GM10266 (cell line): ENCODE results near the gene S100A11.
"Not testable (repeated sequence)": the region's sequence is repeated elsewhere in the genome, so short reads cannot be mapped to it uniquely, and the experiment has no call there.

Experiments
- DNase-seq: peaks from one replicate; pipeline ENCODE4 v3.0.0; 2012; ENCODE audit errors: extremely low spot score
- TF ChIP-seq, protein P1 (sequence below): IDR thresholded peaks from 2 replicates; pipeline ENCODE4 v1.5.1; 2012; ENCODE audit warnings: mild to moderate bottlenecking, low read depth; ENCODE audit not compliant: control insufficient read depth, insufficient read depth; ENCODE audit errors: missing control alignments

Gene S100A11

DNA sequence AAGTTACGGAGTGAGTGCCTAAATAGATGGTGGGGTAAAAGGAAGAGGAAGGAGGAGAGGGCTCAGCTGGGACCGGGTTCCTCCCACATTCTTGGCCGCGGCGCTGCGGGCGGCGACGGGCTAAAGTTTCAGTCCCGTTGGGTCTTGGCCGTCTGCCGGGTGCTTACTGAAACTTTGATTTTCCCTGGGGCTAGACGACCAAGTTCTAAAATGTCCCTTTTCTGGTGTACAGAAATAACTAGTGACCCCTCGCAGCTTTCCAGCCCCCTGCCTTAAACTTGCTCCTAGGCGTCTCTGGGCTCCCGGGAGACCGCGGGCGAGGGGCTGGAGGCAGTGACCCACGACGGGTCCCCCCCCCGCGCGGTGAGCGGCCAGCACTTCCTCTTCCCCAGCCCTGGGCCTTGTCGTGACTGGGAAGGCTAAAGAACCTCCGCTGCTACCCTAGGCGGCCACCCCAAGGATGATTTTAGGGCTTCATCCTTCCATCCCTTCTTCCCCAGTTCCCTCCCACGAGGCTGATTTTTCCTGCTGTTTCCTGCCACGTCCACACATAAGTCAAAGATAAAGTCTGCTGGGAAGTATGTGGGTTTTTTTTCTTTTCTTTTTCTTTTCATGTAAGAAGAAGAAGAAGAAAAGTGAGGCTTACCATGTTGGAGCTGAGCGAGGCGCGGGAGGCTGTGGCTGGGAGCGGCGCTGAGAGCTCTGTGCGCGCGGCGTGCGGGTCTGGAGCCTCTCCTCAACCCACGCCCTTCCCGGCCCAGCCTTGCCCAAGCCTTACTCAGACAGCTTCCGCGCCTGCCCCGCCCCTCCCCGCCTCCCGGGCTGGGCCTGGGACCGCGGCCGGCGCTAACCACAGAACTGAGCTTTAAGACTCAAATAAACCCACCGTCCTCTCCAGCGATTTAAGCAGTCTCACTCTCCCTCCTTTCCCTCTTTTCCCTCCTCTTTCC is at the start of gene S100A11:
S100A11 (minus strand) TSS at position 738 of the 950 bp plus-strand sequence; CDS start at position 649, 89 bp downstream.
- TF ChIP-seq, protein P1, sequence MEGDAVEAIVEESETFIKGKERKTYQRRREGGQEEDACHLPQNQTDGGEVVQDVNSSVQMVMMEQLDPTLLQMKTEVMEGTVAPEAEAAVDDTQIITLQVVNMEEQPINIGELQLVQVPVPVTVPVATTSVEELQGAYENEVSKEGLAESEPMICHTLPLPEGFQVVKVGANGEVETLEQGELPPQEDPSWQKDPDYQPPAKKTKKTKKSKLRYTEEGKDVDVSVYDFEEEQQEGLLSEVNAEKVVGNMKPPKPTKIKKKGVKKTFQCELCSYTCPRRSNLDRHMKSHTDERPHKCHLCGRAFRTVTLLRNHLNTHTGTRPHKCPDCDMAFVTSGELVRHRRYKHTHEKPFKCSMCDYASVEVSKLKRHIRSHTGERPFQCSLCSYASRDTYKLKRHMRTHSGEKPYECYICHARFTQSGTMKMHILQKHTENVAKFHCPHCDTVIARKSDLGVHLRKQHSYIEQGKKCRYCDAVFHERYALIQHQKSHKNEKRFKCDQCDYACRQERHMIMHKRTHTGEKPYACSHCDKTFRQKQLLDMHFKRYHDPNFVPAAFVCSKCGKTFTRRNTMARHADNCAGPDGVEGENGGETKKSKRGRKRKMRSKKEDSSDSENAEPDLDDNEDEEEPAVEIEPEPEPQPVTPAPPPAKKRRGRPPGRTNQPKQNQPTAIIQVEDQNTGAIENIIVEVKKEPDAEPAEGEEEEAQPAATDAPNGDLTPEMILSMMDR: no peak
- DNase-seq: peak; percentile 55

DNA sequence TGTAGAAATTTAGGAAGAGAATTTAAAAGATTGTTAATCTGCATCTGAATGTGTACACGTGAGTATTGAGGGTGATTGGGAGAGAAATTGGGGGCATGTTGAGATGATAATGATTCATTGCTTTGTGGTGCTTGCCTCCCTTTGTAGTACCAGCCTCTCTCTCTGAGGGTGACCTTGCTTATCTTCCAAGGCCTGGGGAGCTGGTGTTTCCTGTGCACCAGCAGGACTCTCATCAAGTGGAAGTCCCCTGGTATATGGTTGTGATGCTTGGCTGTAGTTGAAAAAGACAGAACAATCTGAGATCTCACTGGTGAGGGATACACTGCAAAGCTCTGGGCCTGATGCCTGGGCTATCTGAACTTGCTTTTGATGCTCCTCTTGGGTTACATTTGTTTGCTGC is 48.0 kb upstream of the S100A11 start:
- TF ChIP-seq, protein P1: no peak
- no peak for DNase-seq

DNA sequence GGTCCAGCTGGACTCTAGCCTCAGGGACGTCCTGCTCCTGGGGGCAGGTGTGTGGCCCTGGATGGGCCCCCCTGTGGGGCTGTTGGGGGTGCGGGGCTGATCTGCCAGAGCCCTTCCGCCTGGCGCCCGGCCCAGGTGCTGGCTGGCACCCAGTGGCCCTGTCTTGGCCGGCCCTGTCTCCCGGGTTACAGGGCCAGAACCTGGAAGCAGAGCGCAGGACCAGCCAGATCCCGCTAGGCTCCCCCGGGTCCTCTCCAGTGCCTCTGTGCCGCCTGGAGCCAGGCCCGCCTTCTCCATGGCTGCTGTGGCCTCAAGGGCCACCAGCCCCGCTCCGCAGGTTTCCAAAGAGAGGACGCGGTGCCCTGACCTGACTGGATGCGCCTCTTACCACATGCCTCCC is 44.2 kb upstream of the S100A11 start:
- DNase-seq: not testable (repeated sequence)

DNA sequence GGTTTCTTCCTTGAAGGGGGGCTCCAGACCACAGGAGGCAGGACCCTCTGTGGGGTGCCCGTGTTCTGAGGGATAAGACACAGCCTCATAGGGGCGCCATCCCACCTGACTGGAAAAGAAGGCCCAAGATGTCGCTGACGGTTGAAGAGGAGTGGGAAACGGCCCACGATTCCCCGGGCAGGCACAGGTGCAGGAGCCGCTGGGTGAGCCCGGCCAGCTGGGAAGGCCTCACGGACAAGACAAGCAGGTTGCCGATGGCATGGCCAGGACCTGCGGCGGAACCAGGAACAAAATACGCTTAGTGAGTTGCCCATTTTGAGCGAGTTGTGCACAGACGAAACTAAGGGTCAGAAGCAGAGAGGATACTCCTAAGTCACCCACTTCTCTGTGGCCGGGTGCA is 43.7 kb upstream of the S100A11 start:
- not testable (repeated sequence) for DNase-seq

DNA sequence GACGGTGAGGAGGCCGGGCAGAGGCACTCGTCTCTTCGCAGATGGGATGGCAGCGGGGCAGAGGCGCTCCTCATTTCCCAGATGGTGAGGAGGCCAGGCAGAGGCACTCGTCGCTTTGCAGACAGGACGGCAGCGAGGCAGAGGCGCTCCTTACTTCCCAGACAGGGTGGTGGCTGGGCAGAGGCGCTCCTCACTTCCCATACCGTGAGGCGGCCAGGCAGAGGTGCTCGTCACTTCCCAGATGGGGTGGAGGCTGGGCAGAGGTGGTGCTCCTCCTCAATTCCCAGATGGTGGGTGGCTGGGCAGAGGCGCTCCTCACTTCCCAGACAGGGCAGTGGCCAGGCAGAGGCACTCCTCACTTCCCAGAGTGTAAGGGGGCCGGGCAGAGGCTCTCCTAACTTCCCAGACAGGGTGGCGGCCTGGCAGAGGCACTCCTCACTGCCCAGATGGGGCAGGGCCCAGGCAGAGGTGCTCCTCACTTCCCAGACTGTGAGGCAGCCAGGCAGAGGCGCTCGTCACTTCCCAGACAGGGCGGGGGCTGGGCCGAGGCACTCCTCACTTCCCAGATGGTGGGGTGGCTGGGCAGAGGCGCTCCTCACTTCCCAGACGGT is 42.1 kb upstream of the S100A11 start:
- no peak for DNase-seq
- TF ChIP-seq, protein P1: no peak

DNA sequence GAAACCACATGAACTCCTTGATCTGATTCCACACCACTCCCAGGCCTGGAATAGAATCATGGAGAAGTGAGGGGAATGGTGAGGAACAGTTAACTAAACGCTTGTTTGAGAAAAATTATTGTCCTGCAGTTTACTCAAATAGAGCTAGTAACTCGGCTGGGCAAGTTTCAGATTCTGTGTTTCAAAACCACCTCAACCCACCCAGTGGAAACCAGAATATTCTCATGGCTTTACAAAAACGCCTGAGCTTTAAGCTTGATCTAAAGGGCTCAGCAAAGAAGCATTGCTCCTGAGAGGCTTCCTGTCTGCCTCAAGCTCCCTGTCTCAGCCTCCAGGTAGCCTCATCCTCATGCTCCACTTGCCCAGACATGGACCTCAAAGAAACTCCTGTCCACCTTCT is 35.5 kb upstream of the S100A11 start:
- DNase-seq: no peak
- TF ChIP-seq, protein P1: no peak

DNA sequence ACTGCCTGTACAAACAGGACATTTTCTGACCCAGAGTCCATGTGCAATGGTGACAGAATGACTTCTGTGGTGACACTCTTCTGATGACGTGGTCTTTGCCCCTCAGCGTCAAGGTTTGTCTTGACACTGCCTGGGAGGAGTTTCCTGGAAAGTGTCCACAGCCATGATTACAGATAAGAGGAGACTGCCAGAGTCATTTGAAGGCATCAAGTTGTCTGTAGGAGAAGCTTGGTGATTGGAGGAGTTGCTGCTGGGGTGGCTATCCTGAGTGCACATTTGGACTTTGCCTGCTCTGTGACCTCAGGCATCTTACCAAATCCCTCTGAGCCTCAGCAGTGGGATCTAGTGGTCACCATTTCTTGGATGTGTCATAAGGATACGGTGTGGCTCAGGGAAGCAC is 34.3 kb upstream of the S100A11 start:
- TF ChIP-seq, protein P1: no peak
- no peak for DNase-seq

DNA sequence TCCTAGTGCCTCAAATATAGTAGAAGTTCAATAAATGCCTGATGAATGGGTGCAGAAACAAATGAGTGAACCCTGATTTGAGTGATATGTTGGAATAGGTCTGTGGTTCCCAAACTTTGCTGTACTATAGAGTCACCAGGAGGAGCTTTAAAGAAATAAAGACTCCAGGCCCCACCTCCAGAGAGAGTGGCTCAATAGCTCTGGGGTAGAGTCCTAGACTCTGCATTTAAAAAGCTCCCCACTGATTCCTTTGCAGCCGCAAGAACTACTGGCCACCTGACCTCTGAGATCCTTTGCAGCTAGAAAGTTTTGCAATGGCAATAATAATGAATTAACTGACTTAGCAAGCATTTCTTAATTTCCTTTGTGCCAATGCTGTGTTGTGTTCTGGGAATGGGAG is 31.1 kb upstream of the S100A11 start:
- DNase-seq: no peak
- TF ChIP-seq, protein P1: no peak
